Measurements from ENCODE around the gene INHBA. TPM values are rescaled to one million over a fixed set of nuclear protein-coding genes. Genes with fewer than 3 reads are reported as not detected.

INHBA gene
- total and polyA plus RNA-seq, 7 experiments from 2014 or later, result 0.16 to 0.34 (median 0.29) TPM; not detected in 4

DNA sequence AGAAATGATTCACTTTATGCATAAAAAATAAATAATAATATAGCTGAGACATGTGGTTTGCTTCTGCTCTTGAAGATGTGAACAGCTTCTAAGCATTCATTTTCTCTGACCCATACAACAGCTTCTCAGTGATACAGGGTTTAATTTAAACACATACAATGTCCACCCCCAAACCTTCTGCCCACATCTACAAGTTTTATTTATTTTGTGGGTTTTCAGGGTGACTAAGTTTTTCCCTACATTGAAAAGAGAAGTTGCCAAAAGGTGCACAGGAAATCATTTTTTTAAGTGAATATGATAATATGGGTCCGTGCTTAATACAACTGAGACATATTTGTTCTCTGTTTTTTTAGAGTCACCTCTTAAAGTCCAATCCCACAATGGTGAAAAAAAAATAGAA lies 17.2 kb downstream of the INHBA start:
- no peaks in the 10 kb centered on the region for H3K36me3 Mint-ChIP-seq
- no peak overlapping the region for H3K4me3 Mint-ChIP-seq
- ATAC-seq, result no peak
- CTCF ChIA-PET, result no interaction called here
- no peaks in the 10 kb centered on the region for H3K4me1 ChIP-seq (ENCODE audit: control insufficient read depth in 2 of 2, insufficient read depth in 2 of 2, low read length in 2 of 2)
- DNase-seq, result no peak
- H3K27me3 Mint-ChIP-seq, result peaks cover 0 to 7% (median 0%) of the 10 kb centered on the region in 5 donors
- no peak overlapping the region for H3K4me3 ChIP-seq (ENCODE audit: low read length)
- no peak overlapping the region for H3K27ac Mint-ChIP-seq
- intact Hi-C loops (cut with micrococcal nuclease), result no loop called here
- H3K9me3 ChIP-seq (ENCODE audit: control insufficient read depth in 2 of 3, low read length in 3 of 3), result no peaks in the 10 kb centered on the region
- POLR2A ChIA-PET, result no interaction called here
- no peaks in the 10 kb centered on the region for H3K27me3 ChIP-seq (ENCODE audit: control insufficient read depth in 2 of 2, insufficient read depth in 2 of 2, low read length in 2 of 2)
- H3K36me3 ChIP-seq (ENCODE audit: control insufficient read depth in 2 of 3, insufficient read depth in 3 of 3, low read length in 3 of 3), result no peaks in the 10 kb centered on the region
- no peak overlapping the region for H3K27ac ChIP-seq (ENCODE audit: low read depth, low read length)
- H3K4me1 Mint-ChIP-seq, result no peaks in the 10 kb centered on the region
- H3K9me3 Mint-ChIP-seq, result no peaks in the 10 kb centered on the region

DNA sequence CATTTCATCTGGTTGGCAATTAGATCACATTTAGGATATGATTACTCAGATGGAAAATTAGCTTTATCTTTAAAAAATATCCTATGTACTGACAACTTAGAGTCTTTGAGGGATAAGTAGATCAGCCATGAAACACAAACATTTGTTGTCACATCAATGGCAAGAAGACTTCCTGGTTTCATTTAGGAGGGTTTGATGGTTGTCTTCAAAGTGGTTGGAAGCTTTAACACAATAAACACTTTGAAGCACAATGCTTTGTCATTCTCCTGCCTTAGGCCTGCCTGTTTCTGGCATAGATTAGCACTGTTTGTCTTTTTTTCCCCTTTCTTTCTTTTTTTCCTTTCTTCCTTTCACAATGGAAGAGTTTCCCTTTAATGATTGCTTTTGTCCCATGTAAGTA lies 20.5 kb downstream of the INHBA start:
- H3K9me3 ChIP-seq (ENCODE audit: control insufficient read depth in 2 of 3, low read length in 3 of 3), result no peaks in the 10 kb centered on the region
- H3K36me3 ChIP-seq (ENCODE audit: control insufficient read depth in 2 of 3, insufficient read depth in 3 of 3, low read length in 3 of 3), result no peaks in the 10 kb centered on the region
- H3K27me3 Mint-ChIP-seq, result no peaks in the 10 kb centered on the region
- H3K27ac Mint-ChIP-seq, result no peak overlapping the region
- no peaks in the 10 kb centered on the region for H3K4me1 Mint-ChIP-seq
- no peak overlapping the region for H3K4me3 ChIP-seq (ENCODE audit: low read length)
- ATAC-seq, result no peak
- intact Hi-C loops (cut with micrococcal nuclease), result no loop called here
- CTCF ChIA-PET, result no interaction called here
- no peaks in the 10 kb centered on the region for H3K4me1 ChIP-seq (ENCODE audit: control insufficient read depth in 2 of 2, insufficient read depth in 2 of 2, low read length in 2 of 2)
- DNase-seq, result no peak
- no peaks in the 10 kb centered on the region for H3K27me3 ChIP-seq (ENCODE audit: control insufficient read depth in 2 of 2, insufficient read depth in 2 of 2, low read length in 2 of 2)
- peaks cover 0 to 2% (median 0%) of the 10 kb centered on the region in 11 donors for H3K9me3 Mint-ChIP-seq
- POLR2A ChIA-PET, result no interaction called here
- H3K4me3 Mint-ChIP-seq, result no peak overlapping the region
- no peak overlapping the region for H3K27ac ChIP-seq (ENCODE audit: low read depth, low read length)
- H3K36me3 Mint-ChIP-seq, result no peaks in the 10 kb centered on the region

DNA sequence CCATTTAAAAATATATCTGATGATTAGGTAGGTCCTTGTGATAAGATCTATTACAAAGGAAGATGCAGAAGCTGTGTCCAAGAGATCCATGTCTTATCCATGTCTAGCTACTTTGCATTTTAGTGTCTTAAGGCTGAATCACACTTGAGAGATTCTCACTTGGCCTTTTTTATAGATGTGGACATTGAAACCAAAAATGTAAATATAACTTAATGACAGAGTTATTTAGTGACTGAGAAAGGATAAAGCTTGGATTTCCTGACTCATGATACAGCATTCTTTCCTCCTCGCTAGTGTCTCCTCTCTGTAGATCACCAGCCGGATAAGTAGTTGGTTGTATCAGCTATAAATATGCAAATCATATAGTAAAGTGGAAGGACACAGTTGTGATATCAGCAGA lies 23.3 kb downstream of the INHBA start:
- H3K9me3 ChIP-seq (ENCODE audit: control insufficient read depth in 2 of 3, low read length in 3 of 3), result no peaks in the 10 kb centered on the region

DNA sequence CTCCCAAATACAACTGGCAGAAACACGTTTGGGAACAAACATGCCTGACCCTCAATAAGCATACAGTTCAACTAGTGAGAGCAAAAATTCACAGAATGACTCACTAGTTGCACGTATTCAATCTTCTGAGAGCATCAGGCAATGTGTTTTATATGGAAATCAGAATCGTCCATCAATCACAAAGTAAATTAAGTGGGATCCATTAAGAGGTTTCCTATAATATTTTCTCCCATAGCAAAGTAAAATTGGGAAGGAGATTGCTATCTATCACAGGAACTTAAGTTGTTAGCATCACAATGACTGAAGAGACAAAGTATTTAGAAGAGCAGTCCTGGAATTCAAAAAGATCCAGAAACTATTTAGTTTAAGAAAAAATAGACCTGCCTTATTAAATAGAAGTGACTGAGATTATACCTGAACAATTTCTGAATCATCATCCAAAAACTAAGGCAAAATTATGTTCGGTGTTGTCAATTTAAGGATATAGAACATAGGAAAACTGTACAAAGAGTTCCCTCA lies 28.3 kb downstream of the INHBA start:
- H3K9me3 Mint-ChIP-seq, result peaks cover 0 to 9% (median 3%) of the 10 kb centered on the region in 11 donors
- no peak overlapping the region for H3K27ac Mint-ChIP-seq
- ChIA-PET CTCF (no interaction called here), POLR2A (no interaction called here)
- ATAC-seq, result no peak
- intact Hi-C loops (cut with micrococcal nuclease), result no loop called here
- no peaks in the 10 kb centered on the region for H3K4me1 ChIP-seq (ENCODE audit: control insufficient read depth in 2 of 2, insufficient read depth in 2 of 2, low read length in 2 of 2)
- no peak overlapping the region for H3K4me3 Mint-ChIP-seq
- no peak overlapping the region for H3K27ac ChIP-seq (ENCODE audit: low read depth, low read length)
- H3K4me1 Mint-ChIP-seq, result no peaks in the 10 kb centered on the region
- no peak for DNase-seq
- H3K36me3 Mint-ChIP-seq, result no peaks in the 10 kb centered on the region
- H3K27me3 Mint-ChIP-seq, result no peaks in the 10 kb centered on the region
- no peak overlapping the region for H3K4me3 ChIP-seq (ENCODE audit: low read length)
- no peaks in the 10 kb centered on the region for H3K27me3 ChIP-seq (ENCODE audit: control insufficient read depth in 2 of 2, insufficient read depth in 2 of 2, low read length in 2 of 2)
- no peaks in the 10 kb centered on the region for H3K36me3 ChIP-seq (ENCODE audit: control insufficient read depth in 2 of 3, insufficient read depth in 3 of 3, low read length in 3 of 3)
- H3K9me3 ChIP-seq (ENCODE audit: control insufficient read depth in 2 of 3, low read length in 3 of 3), result no peaks in the 10 kb centered on the region

More for the DNA sequence above, 23.3 kb downstream of the INHBA start:
- no peak overlapping the region for H3K4me3 ChIP-seq (ENCODE audit: low read length)
- Mint-ChIP-seq H3K9me3 (peaks cover 0 to 2% (median 0%) of the 10 kb centered on the region in 11 donors), H3K36me3 (no peaks in the 10 kb centered on the region), H3K4me3 (no peak overlapping the region), H3K4me1 (no peaks in the 10 kb centered on the region), H3K27me3 (no peaks in the 10 kb centered on the region), H3K27ac (no peak overlapping the region)
- H3K36me3 ChIP-seq (ENCODE audit: control insufficient read depth in 2 of 3, insufficient read depth in 3 of 3, low read length in 3 of 3), result no peaks in the 10 kb centered on the region
- ATAC-seq, result no peak
- ChIA-PET POLR2A (no interaction called here), CTCF (no interaction called here)
- H3K27me3 ChIP-seq (ENCODE audit: control insufficient read depth in 2 of 2, insufficient read depth in 2 of 2, low read length in 2 of 2), result no peaks in the 10 kb centered on the region
- H3K4me1 ChIP-seq (ENCODE audit: control insufficient read depth in 2 of 2, insufficient read depth in 2 of 2, low read length in 2 of 2), result no peaks in the 10 kb centered on the region
- intact Hi-C loops (cut with micrococcal nuclease), result no loop called here
- no peak overlapping the region for H3K27ac ChIP-seq (ENCODE audit: low read depth, low read length)
- no peak for DNase-seq

DNA sequence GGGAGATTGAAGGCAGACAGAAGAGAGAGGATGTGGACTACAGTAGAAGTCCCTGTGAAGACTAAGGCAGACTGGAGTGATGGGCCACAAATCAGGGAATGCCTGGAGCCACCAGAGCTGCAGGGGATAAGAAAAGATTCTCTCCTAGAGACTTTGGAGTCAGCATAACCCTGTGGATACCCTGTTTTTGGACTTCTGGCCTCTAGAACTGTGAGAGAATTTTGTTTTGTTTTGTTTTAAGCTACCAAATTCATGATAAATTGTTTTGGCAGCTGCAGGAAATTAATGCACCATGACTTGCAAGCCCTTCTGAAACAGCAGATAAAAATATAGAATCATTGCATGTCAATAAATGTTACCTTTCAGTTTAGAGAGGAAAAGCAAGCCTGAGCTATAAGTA lies 41.3 kb downstream of the INHBA start:
- H3K4me1 Mint-ChIP-seq, result no peaks in the 10 kb centered on the region
- no peak overlapping the region for H3K4me3 Mint-ChIP-seq
- H3K4me3 ChIP-seq (ENCODE audit: low read length), result no peak overlapping the region
- POLR2A ChIA-PET, result no interaction called here
- H3K9me3 ChIP-seq (ENCODE audit: control insufficient read depth in 2 of 3, low read length in 3 of 3), result no peaks in the 10 kb centered on the region
- H3K36me3 ChIP-seq (ENCODE audit: control insufficient read depth in 2 of 3, insufficient read depth in 3 of 3, low read length in 3 of 3), result no peaks in the 10 kb centered on the region
- CTCF ChIA-PET, result no interaction called here
- intact Hi-C loops (cut with micrococcal nuclease), result no loop called here
- H3K9me3 Mint-ChIP-seq, result peaks cover 0 to 8% (median 0%) of the 10 kb centered on the region in 11 donors
- H3K36me3 Mint-ChIP-seq, result no peaks in the 10 kb centered on the region
- no peaks in the 10 kb centered on the region for H3K27me3 Mint-ChIP-seq
- no peak for DNase-seq
- no peaks in the 10 kb centered on the region for H3K27me3 ChIP-seq (ENCODE audit: control insufficient read depth in 2 of 2, insufficient read depth in 2 of 2, low read length in 2 of 2)
- H3K4me1 ChIP-seq (ENCODE audit: control insufficient read depth in 2 of 2, insufficient read depth in 2 of 2, low read length in 2 of 2), result no peaks in the 10 kb centered on the region
- no peak overlapping the region for H3K27ac Mint-ChIP-seq
- ATAC-seq, result no peak
- H3K27ac ChIP-seq (ENCODE audit: low read depth, low read length), result no peak overlapping the region

DNA sequence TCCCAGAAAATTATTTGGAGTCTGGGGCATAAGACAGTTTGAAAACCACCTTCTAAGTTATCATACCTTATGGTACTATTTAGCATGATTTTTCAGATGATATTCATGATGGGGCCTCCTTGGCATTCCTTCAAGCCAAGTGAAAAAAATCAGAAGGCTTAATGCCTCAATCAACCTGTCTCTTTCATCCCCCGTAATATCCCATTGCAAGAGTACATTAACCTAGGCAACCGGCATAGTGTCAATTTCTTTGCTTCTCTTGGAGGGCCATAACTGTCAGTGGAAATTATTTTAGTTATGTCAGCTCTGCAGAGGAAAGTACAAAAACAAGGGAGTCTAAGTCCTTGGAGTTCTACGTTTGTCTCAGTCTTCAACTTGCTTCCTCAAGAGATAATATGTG lies 43.4 kb downstream of the INHBA start:
- POLR2A ChIA-PET, result no interaction called here
- ATAC-seq, result no peak
- no peaks in the 10 kb centered on the region for H3K36me3 Mint-ChIP-seq
- CTCF ChIA-PET, result no interaction called here
- no peaks in the 10 kb centered on the region for H3K4me1 Mint-ChIP-seq
- peaks cover 0 to 5% (median 0%) of the 10 kb centered on the region in 11 donors for H3K9me3 Mint-ChIP-seq
- Histone ChIP-seq H3K27ac (ENCODE audit: low read depth, low read length) (no peak overlapping the region), H3K4me3 (ENCODE audit: low read length) (no peak overlapping the region), H3K36me3 (ENCODE audit: control insufficient read depth in 2 of 3, insufficient read depth in 3 of 3, low read length in 3 of 3) (no peaks in the 10 kb centered on the region), H3K9me3 (ENCODE audit: control insufficient read depth in 2 of 3, low read length in 3 of 3) (no peaks in the 10 kb centered on the region), H3K4me1 (ENCODE audit: control insufficient read depth in 2 of 2, insufficient read depth in 2 of 2, low read length in 2 of 2) (no peaks in the 10 kb centered on the region), H3K27me3 (ENCODE audit: control insufficient read depth in 2 of 2, insufficient read depth in 2 of 2, low read length in 2 of 2) (no peaks in the 10 kb centered on the region)
- H3K27me3 Mint-ChIP-seq, result no peaks in the 10 kb centered on the region
- DNase-seq, result no peak
- no peak overlapping the region for H3K4me3 Mint-ChIP-seq
- intact Hi-C loops (cut with micrococcal nuclease), result no loop called here
- H3K27ac Mint-ChIP-seq, result no peak overlapping the region

DNA sequence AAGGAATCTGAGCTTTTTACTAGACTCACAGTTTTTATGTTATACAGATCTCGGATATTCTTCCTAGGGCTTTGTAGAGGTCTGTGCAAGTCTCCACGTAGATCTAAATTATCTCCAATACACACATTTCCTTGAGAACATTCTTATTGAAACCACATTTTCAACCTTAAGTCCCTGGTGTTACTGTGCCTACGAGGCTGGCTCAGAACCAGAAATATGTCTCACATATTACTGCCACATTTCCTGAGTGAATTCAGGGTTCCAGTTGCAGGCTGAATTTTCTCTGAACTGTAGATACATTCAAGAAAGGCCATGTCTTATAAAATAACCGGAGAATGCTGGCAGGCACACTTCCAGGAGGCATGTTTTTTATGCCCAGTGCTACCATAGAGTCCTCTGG lies 46.5 kb downstream of the INHBA start:
- H3K4me1 ChIP-seq (ENCODE audit: control insufficient read depth in 2 of 2, insufficient read depth in 2 of 2, low read length in 2 of 2), result no peaks in the 10 kb centered on the region
- H3K36me3 ChIP-seq (ENCODE audit: control insufficient read depth in 2 of 3, insufficient read depth in 3 of 3, low read length in 3 of 3), result no peaks in the 10 kb centered on the region
- H3K27me3 ChIP-seq (ENCODE audit: control insufficient read depth in 2 of 2, insufficient read depth in 2 of 2, low read length in 2 of 2), result no peaks in the 10 kb centered on the region
- H3K9me3 Mint-ChIP-seq, result peaks cover 0 to 5% (median 0%) of the 10 kb centered on the region in 11 donors
- ATAC-seq, result no peak
- H3K27ac Mint-ChIP-seq, result no peak overlapping the region
- no peaks in the 10 kb centered on the region for H3K4me1 Mint-ChIP-seq
- H3K27ac ChIP-seq (ENCODE audit: low read depth, low read length), result no peak overlapping the region
- intact Hi-C loops (cut with micrococcal nuclease), result no loop called here
- DNase-seq, result no peak
- no peak overlapping the region for H3K4me3 ChIP-seq (ENCODE audit: low read length)
- H3K9me3 ChIP-seq (ENCODE audit: control insufficient read depth in 2 of 3, low read length in 3 of 3), result no peaks in the 10 kb centered on the region
- H3K27me3 Mint-ChIP-seq, result peaks cover 0 to 6% (median 0%) of the 10 kb centered on the region in 5 donors
- H3K4me3 Mint-ChIP-seq, result no peak overlapping the region
- CTCF ChIA-PET, result no interaction called here
- H3K36me3 Mint-ChIP-seq, result no peaks in the 10 kb centered on the region
- POLR2A ChIA-PET, result no interaction called here

Data from naive thymus-derived CD4-positive, alpha-beta T cell (primary cell).